HG02943 (cell line): Measurements from ENCODE around the gene HSD17B2.

Experiments
- ATAC-seq: cut with Tn5 transposase; IDR thresholded peaks from one replicate; pipeline ENCODE4 v1.9.1; 2021; ENCODE audit warnings: mild to moderate bottlenecking, low read depth, moderate library complexity; ENCODE audit not compliant: unreplicated experiment

HSD17B2 gene

GRCh38 chr16:82017911-82018568 is 17.0 kb upstream of the HSD17B2 start:
- no peak for ATAC-seq

DNA sequence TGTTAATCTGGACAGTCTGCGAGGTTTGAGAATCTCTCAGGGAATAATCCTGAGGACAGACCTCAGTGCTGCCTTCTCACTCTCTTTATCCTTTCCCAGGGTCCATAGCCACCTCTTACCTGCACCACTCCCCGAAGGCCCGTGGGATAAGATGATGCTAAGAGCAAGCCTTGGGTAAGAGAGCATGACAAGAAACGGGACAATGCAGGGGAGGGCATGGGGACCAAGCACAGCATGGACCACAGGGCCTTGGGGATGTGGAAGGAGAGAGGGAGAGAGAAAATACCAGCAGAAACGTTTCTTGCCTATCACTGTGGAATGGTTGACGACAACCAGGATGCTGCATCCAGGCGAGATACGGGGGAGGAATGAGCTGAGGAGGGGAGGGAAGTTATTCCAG is 15.5 kb upstream of the HSD17B2 start:
- ATAC-seq = no peak

GRCh38 chr16:82020051-82020450 is 15.0 kb upstream of the HSD17B2 start:
- ATAC-seq = no peak

GRCh38 chr16:82023206-82023605 is 11.8 kb upstream of the HSD17B2 start:
- no peak for ATAC-seq

- no peak for ATAC-seq
Measured at GRCh38 chr16:82024316-82024715, 10.7 kb upstream of the HSD17B2 start.

GRCh38 chr16:82024883-82025282 is 10.2 kb upstream of the HSD17B2 start:
- no peak for ATAC-seq

- ATAC-seq = no peak
Measured at GRCh38 chr16:82027629-82028064, 7.4 kb upstream of the HSD17B2 start.

- ATAC-seq = no peak
Measured at GRCh38 chr16:82031116-82032084, 3.7 kb upstream of the HSD17B2 start.

DNA sequence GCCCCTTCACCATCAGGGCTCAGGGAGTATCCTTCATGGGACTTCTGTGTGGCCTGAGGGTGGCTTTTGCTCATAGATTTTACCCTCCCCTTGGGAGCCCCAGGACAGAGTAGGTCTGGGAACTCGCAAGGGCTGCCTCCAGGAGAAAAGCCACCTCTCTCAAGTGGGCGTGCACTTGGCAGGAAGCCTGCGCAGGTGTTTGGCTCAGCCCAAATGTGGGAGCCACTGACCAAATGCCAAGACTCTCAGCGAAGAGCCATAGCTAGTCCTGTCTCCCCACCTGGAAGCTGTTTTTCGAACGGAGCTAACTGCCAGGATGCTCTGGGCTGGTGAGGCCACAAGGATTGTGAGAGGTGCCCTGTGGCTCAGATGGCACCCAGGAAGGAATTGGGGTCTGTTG is 2.0 kb upstream of the HSD17B2 start:
- no peak for ATAC-seq

- no peak for ATAC-seq
Measured at GRCh38 chr16:82033683-82034300, 1.3 kb upstream of the HSD17B2 start.

- ATAC-seq = no peak
Measured at GRCh38 chr16:82037251-82037650, 2.2 kb downstream of the HSD17B2 start.

DNA sequence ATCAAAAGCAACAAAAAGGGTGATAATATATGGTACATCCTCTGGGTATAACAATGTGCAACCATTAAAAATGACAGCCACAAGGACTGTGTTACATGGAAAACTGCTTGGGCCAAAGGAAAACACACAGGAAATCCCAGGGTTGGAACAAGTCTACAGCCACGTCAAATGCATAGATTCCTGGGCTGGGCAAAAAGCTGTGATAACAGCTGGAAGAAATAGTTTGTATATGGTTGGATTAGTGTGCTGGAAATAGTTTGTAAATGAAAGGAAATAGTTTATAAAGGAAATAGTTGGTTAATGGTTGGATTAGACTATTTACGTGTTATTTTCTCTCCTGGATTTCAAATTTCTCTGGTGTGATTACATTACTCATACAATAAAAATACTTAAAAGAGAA is 2.6 kb downstream of the HSD17B2 start:
- ATAC-seq = no peak

- no peak for ATAC-seq
Measured at GRCh38 chr16:82040296-82040695, 5.2 kb downstream of the HSD17B2 start.

GRCh38 chr16:82041542-82041941 is 6.5 kb downstream of the HSD17B2 start:
- no peak for ATAC-seq

DNA sequence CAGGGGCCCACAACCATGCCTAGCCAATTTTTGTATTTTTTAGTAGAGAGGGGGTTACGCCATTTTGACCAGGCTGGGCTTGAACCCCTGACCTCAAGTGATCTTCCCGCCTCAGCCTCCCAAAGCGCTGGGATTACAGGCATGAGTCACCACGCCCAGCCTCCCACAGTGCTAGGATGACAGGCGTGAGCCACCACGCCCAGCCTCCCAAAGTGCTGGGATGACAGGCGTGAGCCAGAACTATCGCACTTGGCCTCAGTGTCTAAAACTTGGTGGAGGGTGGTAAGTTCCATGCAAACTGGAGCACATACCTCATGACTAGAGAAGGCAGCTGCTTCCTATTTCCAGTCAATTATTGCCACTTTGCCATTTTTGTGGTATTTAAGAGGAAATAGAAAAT is 7.1 kb downstream of the HSD17B2 start:
- ATAC-seq = no peak

GRCh38 chr16:82042846-82043245 is 7.8 kb downstream of the HSD17B2 start:
- no peak for ATAC-seq

DNA sequence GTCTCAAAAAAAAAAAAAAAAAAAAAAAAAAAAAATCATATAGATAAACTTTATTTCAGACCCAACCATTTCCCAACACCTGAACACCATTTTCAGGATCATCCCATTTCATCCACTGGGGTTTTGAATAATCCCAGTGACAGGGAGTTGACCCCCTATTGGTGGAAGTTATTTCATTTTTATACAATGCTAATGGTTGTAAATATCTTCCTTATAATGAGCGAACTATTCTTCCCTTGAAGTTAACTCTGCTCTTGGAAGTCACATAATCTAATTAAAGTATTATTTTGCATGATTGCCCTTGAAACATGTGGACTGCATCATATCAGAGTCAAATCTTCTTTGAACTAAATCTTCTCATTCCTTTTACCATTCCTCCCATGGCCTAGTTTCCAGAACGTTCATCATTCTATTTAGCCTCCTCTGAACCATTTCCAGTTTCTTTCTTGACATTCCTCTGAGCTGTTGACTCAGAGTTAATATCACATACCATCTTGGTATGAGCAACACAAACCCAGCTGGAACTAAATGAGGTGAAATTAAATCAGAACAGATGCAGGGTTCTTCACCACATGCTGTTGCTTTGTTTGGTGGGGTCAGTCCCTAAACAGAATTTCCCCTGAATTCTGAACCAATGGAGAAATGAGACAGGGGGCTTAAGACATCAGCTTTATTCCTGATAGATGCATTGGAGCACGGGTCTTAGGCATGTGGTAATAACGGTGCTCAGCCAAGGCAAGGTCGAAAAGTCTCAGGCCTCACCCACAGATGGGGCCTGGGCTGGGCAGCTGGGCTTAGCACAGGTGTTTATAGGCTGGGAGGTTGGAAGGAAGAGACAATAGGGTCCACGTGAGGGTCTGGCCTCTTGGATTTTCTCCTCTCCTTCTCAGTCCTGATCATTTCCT is 8.9 kb downstream of the HSD17B2 start:
- no peak for ATAC-seq

GRCh38 chr16:82044585-82044911 is 9.5 kb downstream of the HSD17B2 start:
- ATAC-seq = no peak

GRCh38 chr16:82045465-82045864 is 10.4 kb downstream of the HSD17B2 start:
- no peak for ATAC-seq

GRCh38 chr16:82046541-82046940 is 11.5 kb downstream of the HSD17B2 start:
- ATAC-seq = no peak
